Nephron progenitor cell (in vitro differentiated cells): ENCODE results near the gene TGM2.

Experiments used
- DNase-seq: peaks from one replicate; pipeline ENCODE4 v3.0.0; 2021
- H3K27ac Mint-ChIP-seq: 2 replicates; pipeline ENCODE4 v1.8.0; 2021; ENCODE audit warnings: mild to moderate bottlenecking, moderate library complexity, mixed read lengths
- H3K27me3 Mint-ChIP-seq: 2 replicates; pipeline ENCODE4 v1.8.0; 2021; ENCODE audit warnings: mild to moderate bottlenecking, low read depth, mixed read lengths; ENCODE audit not compliant: poor library complexity
- H3K36me3 Mint-ChIP-seq: 2 replicates; pipeline ENCODE4 v1.8.0; 2021; ENCODE audit warnings: low read depth, mixed read lengths
- H3K4me1 Mint-ChIP-seq: 2 replicates; pipeline ENCODE4 v1.8.0; 2021; ENCODE audit warnings: mixed read lengths
- H3K4me3 Mint-ChIP-seq: 2 replicates; pipeline ENCODE4 v1.8.0; 2021; ENCODE audit warnings: mild to moderate bottlenecking, moderate library complexity, mixed read lengths
- H3K9me3 Mint-ChIP-seq: 2 replicates; pipeline ENCODE4 v1.8.0; 2021; ENCODE audit warnings: mild to moderate bottlenecking, moderate library complexity, mixed read lengths
- CTCF ChIP-seq: fragments of 200-600 bp; sonication (generic); IDR thresholded peaks from 2 replicates; pipeline ENCODE4 v1.5.0; 2021; ENCODE audit warnings: antibody characterized with exemption

TGM2 gene

GRCh38 chr20:38181971-38182370, 16.9 kb upstream of the TGM2 start:
- no peak overlapping the region for H3K27ac Mint-ChIP-seq
- H3K27me3 Mint-ChIP-seq, result peaks cover 13% of the 10 kb centered on the region
- H3K4me3 Mint-ChIP-seq, result no peak overlapping the region
- H3K4me1 Mint-ChIP-seq, result peaks cover 72% of the 10 kb centered on the region
- TF ChIP-seq CTCF, result no peak
- DNase-seq, result no peak
- no peaks in the 10 kb centered on the region for H3K36me3 Mint-ChIP-seq
- H3K9me3 Mint-ChIP-seq, result peaks cover 3% of the 10 kb centered on the region

GRCh38 chr20:38181207-38181801, 16.2 kb upstream of the TGM2 start:
- Mint-ChIP-seq H3K4me1 (peaks cover 79% of the 10 kb centered on the region), H3K27me3 (peaks cover 13% of the 10 kb centered on the region), H3K27ac (peak overlapping the region; percentile 90), H3K4me3 (no peak overlapping the region), H3K36me3 (no peaks in the 10 kb centered on the region), H3K9me3 (peaks cover 3% of the 10 kb centered on the region)
- peak; percentile 28 for DNase-seq
- no peak for TF ChIP-seq CTCF

GRCh38 chr20:38180781-38181180, 15.7 kb upstream of the TGM2 start:
- DNase-seq, result no peak
- peak overlapping the region; percentile 90 for H3K27ac Mint-ChIP-seq
- no peaks in the 10 kb centered on the region for H3K36me3 Mint-ChIP-seq
- TF ChIP-seq CTCF, result no peak
- H3K27me3 Mint-ChIP-seq, result peaks cover 13% of the 10 kb centered on the region
- no peak overlapping the region for H3K4me3 Mint-ChIP-seq
- peaks cover 81% of the 10 kb centered on the region for H3K4me1 Mint-ChIP-seq
- peaks cover 3% of the 10 kb centered on the region for H3K9me3 Mint-ChIP-seq

- H3K4me3 Mint-ChIP-seq, result no peak overlapping the region
- H3K4me1 Mint-ChIP-seq, result peaks cover 89% of the 10 kb centered on the region
- peak overlapping the region; percentile 9 for H3K27ac Mint-ChIP-seq
- H3K36me3 Mint-ChIP-seq, result no peaks in the 10 kb centered on the region
- peaks cover 3% of the 10 kb centered on the region for H3K9me3 Mint-ChIP-seq
- H3K27me3 Mint-ChIP-seq, result peaks cover 13% of the 10 kb centered on the region
- DNase-seq, result no peak
- TF ChIP-seq CTCF, result no peak
Observed at GRCh38 chr20:38179846-38180245, 14.8 kb upstream of the TGM2 start.

GRCh38 chr20:38178581-38178980, 13.5 kb upstream of the TGM2 start:
- H3K27me3 Mint-ChIP-seq, result peaks cover 17% of the 10 kb centered on the region
- no peak for TF ChIP-seq CTCF
- no peak overlapping the region for H3K4me3 Mint-ChIP-seq
- H3K36me3 Mint-ChIP-seq, result no peaks in the 10 kb centered on the region
- H3K27ac Mint-ChIP-seq, result peak overlapping the region; percentile 59
- peaks cover 3% of the 10 kb centered on the region for H3K9me3 Mint-ChIP-seq
- no peak for DNase-seq
- peaks cover 89% of the 10 kb centered on the region for H3K4me1 Mint-ChIP-seq

- Mint-ChIP-seq H3K36me3 (no peaks in the 10 kb centered on the region), H3K27me3 (peaks cover 17% of the 10 kb centered on the region), H3K9me3 (peaks cover 3% of the 10 kb centered on the region), H3K4me1 (peaks cover 89% of the 10 kb centered on the region), H3K27ac (no peak overlapping the region), H3K4me3 (peak overlapping the region; percentile 13)
- no peak for TF ChIP-seq CTCF
- DNase-seq, result no peak
Observed at GRCh38 chr20:38178065-38178491, 13.0 kb upstream of the TGM2 start.
